HG02610 (cell line): ENCODE results near the gene VASH1.
"Not testable (repeated sequence)": the region's sequence is repeated elsewhere in the genome, so short reads cannot be mapped to it uniquely, and the experiment has no call there.

Experiments used
- ATAC-seq: cut with Tn5 transposase; IDR thresholded peaks from one replicate; pipeline ENCODE4 v1.9.1; 2021; ENCODE audit warnings: mild to moderate bottlenecking, moderate library complexity; ENCODE audit not compliant: unreplicated experiment

VASH1 gene

GRCh38 chr14:76761136-76761959 lies at the start of gene VASH1:
TSS of gene VASH1 (plus strand) at chr14:76761468. CDS start at chr14:76762822, 1,354 bp downstream.
- ATAC-seq: peak; percentile 73

- ATAC-seq: no peak
Observed at GRCh38 chr14:76713121-76713520, 48.1 kb upstream of the VASH1 start.

- ATAC-seq: no peak
Observed at GRCh38 chr14:76714470-76714869, 46.8 kb upstream of the VASH1 start.

GRCh38 chr14:76715101-76715500 lies 46.2 kb upstream of the VASH1 start:
- ATAC-seq: no peak

GRCh38 chr14:76715511-76716081 lies 45.7 kb upstream of the VASH1 start:
- ATAC-seq: no peak

- ATAC-seq: no peak
Observed at GRCh38 chr14:76716285-76716684, 45.0 kb upstream of the VASH1 start.

GRCh38 chr14:76717508-76718290 lies 43.6 kb upstream of the VASH1 start:
- no peak for ATAC-seq

GRCh38 chr14:76718306-76719040 lies 42.8 kb upstream of the VASH1 start:
- no peak for ATAC-seq

- ATAC-seq: no peak
Observed at GRCh38 chr14:76719666-76720065, 41.6 kb upstream of the VASH1 start.

- ATAC-seq: peak; percentile 81
Observed at GRCh38 chr14:76720382-76720813, 40.9 kb upstream of the VASH1 start.

GRCh38 chr14:76721506-76721905 lies 39.8 kb upstream of the VASH1 start:
- ATAC-seq: not testable (repeated sequence)

GRCh38 chr14:76724651-76725550 lies 36.4 kb upstream of the VASH1 start:
- no peak for ATAC-seq

GRCh38 chr14:76726551-76726970 lies 34.7 kb upstream of the VASH1 start:
- ATAC-seq: no peak

- no peak for ATAC-seq
Observed at GRCh38 chr14:76727384-76727783, 33.9 kb upstream of the VASH1 start.

- no peak for ATAC-seq
Observed at GRCh38 chr14:76727901-76728300, 33.4 kb upstream of the VASH1 start.

GRCh38 chr14:76729258-76729657 lies 32.0 kb upstream of the VASH1 start:
- ATAC-seq: no peak

GRCh38 chr14:76729953-76730505 lies 31.2 kb upstream of the VASH1 start:
- ATAC-seq: no peak

- ATAC-seq: not testable (repeated sequence)
Observed at GRCh38 chr14:76734501-76734900, 26.8 kb upstream of the VASH1 start.

- ATAC-seq: no peak
Observed at GRCh38 chr14:76736514-76736913, 24.8 kb upstream of the VASH1 start.

GRCh38 chr14:76741074-76741473 lies 20.2 kb upstream of the VASH1 start:
- ATAC-seq: no peak
